Measurements from ENCODE around the gene DCD.
A peak's percentile ranks its signal among the peaks of the same experiment; 100 is the strongest.

The DCD gene

GRCh38 chr12:54606556-54606955 is 41.6 kb downstream of the DCD start:
- DNase-seq (ENCODE audit: low read depth): no peak

DNA sequence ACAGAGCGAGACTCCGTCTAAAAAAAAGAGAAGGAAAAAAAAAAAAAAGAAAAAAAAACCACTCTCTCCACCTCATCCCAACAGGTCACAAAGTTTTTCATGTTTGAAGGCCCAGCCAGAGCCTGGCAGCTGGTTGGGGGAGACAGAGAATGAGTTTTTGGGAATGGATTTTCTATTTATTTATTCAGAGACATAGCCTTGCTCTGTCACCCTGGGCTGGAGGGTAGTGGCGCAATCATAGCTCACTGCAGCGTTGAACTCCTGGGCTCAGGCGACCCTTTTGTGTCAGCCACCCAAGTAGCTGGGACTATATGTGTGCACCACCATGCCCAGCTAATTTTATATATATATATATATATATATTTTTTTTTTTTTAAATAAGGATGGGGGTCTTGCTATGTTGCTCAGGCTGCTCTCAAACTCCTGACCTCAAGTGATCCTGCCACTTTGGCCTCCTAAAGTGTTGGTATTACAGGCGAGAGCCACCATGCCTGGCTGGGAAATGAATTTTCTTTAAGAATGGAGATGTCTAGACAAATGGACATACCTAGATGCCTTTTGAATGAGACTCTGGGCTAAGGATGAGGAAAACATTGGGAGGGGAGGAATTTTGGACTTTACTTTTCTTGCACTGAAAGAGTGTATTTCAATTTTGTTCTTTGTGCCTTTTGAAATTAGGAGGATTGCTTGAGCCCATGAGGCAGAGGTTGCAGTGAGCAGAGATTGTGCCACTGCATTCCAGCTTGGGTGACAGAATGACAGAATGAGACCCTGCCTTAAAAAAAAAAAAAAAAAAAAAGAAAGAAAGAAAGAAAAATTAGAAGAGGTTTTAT is 42.8 kb downstream of the DCD start:
- no peak for DNase-seq (ENCODE audit: low read depth)

- DNase-seq (ENCODE audit: low read depth): no peak
Measured at GRCh38 chr12:54604436-54604835, 43.7 kb downstream of the DCD start.

GRCh38 chr12:54603872-54604271 is 44.3 kb downstream of the DCD start:
- no peak for DNase-seq (ENCODE audit: low read depth)

DNA sequence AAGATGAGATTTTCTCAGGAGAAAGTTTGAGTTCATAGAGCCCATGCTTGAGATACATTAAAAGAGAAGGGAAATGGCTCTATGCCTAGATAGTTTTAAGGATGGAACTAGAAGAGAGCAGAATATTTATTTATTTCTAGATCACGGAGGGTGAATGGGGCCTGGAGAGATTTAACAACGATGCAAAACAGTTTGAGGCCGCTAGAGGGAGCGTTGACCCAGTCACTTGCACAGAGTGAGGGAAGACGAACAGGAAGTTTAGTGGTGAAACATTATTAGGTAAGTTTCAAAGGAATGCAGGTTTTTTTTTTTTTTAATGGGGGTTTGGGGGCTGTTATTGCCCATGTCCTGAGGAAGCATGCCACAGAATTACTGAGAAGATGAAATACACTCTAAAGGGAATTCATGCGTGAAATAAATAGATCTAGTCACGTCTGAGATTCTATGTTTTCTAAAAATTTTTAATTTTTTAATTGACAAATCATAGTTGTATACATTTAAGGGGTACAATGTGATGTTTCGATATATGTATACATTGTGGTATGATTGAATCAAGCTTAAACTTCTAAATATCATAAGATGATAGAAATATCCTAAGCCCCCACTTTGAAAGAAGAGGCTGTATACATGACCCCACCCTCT is 44.9 kb downstream of the DCD start:
- DNase-seq (ENCODE audit: low read depth): peak; percentile 82

GRCh38 chr12:54602661-54603060 is 45.5 kb downstream of the DCD start:
- no peak for DNase-seq (ENCODE audit: low read depth)

GRCh38 chr12:54601841-54602240 is 46.3 kb downstream of the DCD start:
- DNase-seq (ENCODE audit: low read depth): peak; percentile 48

DNA sequence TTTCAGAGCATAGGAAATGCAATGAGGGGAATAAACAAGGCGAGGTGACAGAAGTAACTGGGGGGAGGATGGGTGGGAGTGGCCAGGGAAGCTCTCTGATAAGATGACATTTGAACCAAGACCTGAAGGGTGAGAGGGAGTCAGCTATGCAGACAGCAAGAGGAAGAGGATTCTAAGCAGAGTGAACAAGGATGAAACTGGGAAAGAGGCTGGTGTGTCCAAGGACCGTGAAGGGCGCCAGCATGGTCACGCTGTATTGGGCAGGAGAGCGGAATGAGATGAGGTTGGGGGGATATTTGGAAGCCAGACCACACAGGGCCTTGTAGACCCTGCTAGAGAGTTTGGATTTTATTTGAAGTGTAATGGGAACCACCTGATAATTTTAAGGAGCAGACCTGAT is 49.2 kb downstream of the DCD start:
- no peak for DNase-seq (ENCODE audit: low read depth)

DNA sequence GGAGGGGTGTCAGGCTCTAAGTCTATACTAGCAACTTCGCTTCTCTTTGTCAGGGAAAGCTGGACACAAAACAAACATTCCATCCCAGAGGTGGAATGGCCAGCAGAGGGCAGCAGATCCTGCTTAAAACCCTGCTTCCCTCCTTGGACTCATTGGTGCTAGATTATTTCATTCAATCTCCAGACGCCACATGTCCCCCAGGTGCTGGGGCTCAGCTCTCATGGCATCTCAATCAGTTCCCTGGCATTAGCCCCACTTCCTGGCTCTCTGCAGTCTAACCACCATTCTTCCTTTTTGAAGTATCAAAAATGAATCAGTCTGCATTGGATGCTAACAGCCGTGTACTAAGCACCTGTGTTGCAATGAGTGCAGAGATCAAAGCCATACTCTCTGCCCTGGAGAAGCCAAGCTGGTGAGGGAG is 51.6 kb downstream of the DCD start:
- DNase-seq (ENCODE audit: low read depth): peak; percentile 66

- no peak for DNase-seq (ENCODE audit: low read depth)
Measured at GRCh38 chr12:54595471-54595870, 52.7 kb downstream of the DCD start.

Data from ELR (cell line).